ENCODE data around the gene TTC6. TPM values are rescaled to one million over a fixed set of nuclear protein-coding genes. Genes with fewer than 3 reads are reported as not detected.
"Not testable (repeated sequence)": the region's sequence is repeated elsewhere in the genome, so short reads cannot be mapped to it uniquely, and the experiment has no call there.

The TTC6 gene
- total RNA-seq, 1 donor from 2014 or later, result 0.40 TPM

- no peaks in the 10 kb centered on the region for H3K27me3 Mint-ChIP-seq (ENCODE audit: low read depth)
- H3K4me3 Mint-ChIP-seq, result no peak overlapping the region
- peaks cover 22% of the 10 kb centered on the region for H3K36me3 Mint-ChIP-seq (ENCODE audit: low read depth)
- H3K9me3 Mint-ChIP-seq, result peaks cover 17% of the 10 kb centered on the region
- TF ChIP-seq CTCF (conservative IDR thresholded peaks at IDR 0.05), result no peak
- no peak for DNase-seq (ENCODE audit: low read depth, low spot score)
- peaks cover 3% of the 10 kb centered on the region for H3K4me1 Mint-ChIP-seq
- H3K27ac Mint-ChIP-seq (ENCODE audit: unreplicated experiment), result no peak overlapping the region
Observed at GRCh38 chr14:37553935-37554550, 41.4 kb upstream of the TTC6 start.

DNA sequence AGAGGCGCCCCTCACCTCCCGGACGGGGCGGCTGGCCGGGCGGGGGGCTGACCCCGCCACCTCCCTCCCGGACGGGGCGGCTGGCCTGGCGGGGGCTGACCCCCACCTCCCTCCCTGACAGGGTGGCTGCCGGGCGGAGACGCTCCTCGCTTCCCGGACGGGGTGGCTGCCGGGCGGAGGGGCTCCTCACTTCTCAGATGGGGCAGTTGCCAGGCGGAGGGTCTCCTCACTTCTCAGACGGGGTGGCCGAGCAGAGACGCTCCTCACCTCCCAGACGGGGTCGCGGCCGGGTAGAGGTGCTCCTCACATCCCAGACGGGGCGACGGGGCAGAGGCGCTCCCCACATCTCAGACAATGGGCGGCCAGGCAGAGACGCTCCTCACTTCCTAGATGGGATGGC is 39.8 kb upstream of the TTC6 start:
- H3K4me1 Mint-ChIP-seq; H3K27ac Mint-ChIP-seq (ENCODE audit: unreplicated experiment); DNase-seq (ENCODE audit: low read depth, low spot score); H3K4me3 Mint-ChIP-seq; H3K27me3 Mint-ChIP-seq (ENCODE audit: low read depth): not testable (repeated sequence)
- Mint-ChIP-seq H3K9me3 (peaks cover 17% of the 10 kb centered on the region), H3K36me3 (ENCODE audit: low read depth) (peaks cover 22% of the 10 kb centered on the region)

GRCh38 chr14:37558740-37559139 is 36.7 kb upstream of the TTC6 start:
- H3K36me3 Mint-ChIP-seq (ENCODE audit: low read depth), result peaks cover 17% of the 10 kb centered on the region
- no peak overlapping the region for H3K4me3 Mint-ChIP-seq
- no peak for TF ChIP-seq CTCF (conservative IDR thresholded peaks at IDR 0.05)
- peaks cover 12% of the 10 kb centered on the region for H3K9me3 Mint-ChIP-seq
- H3K27me3 Mint-ChIP-seq (ENCODE audit: low read depth), result no peaks in the 10 kb centered on the region
- DNase-seq (ENCODE audit: low read depth, low spot score), result no peak
- H3K4me1 Mint-ChIP-seq, result peaks cover 8% of the 10 kb centered on the region
- no peak overlapping the region for H3K27ac Mint-ChIP-seq (ENCODE audit: unreplicated experiment)

DNA sequence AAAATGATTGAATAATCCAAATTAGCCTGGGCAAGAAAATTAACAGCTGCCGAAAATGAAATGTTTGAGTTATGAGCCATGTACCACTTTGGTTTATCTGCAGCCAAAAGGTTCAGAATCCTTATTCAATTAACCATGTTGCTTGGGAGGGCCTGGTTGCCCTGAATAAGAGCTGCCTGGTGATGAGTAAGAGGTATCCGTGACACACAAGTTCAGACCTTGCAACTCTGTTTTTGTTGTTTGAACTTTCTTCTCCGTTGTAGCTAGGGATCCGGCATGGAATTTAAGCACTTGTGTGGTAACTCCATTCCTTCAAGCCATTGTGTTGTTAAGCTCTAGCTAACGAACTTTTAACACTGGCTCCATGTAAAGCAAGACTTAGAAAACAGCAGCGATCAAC is 36.0 kb upstream of the TTC6 start:
- Mint-ChIP-seq H3K4me3 (no peak overlapping the region), H3K27ac (ENCODE audit: unreplicated experiment) (no peak overlapping the region), H3K9me3 (peaks cover 6% of the 10 kb centered on the region), H3K27me3 (ENCODE audit: low read depth) (no peaks in the 10 kb centered on the region), H3K36me3 (ENCODE audit: low read depth) (peaks cover 12% of the 10 kb centered on the region), H3K4me1 (peaks cover 8% of the 10 kb centered on the region)
- TF ChIP-seq CTCF (conservative IDR thresholded peaks at IDR 0.05), result no peak
- DNase-seq (ENCODE audit: low read depth, low spot score), result no peak

DNA sequence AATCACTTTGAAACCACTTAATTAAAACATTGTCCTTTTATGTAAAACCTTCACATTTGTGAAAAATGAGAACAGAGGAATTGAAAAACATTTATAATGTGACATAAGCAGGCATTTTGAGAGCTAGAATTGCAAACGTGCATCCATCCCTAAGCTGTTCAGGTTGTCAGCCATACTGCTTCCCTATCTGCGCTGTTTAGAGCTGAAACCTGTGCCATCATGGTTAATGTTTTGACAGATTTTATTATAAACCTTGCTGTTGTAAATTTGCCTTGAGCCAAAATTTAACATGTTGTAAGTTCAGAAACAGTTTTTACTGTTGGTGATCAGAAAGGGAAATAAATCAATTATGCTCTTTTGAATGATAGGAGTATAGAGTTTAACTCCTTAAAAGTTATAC is 32.2 kb upstream of the TTC6 start:
- peaks cover 8% of the 10 kb centered on the region for H3K4me1 Mint-ChIP-seq
- no peaks in the 10 kb centered on the region for H3K9me3 Mint-ChIP-seq
- no peak overlapping the region for H3K27ac Mint-ChIP-seq (ENCODE audit: unreplicated experiment)
- no peak for TF ChIP-seq CTCF (conservative IDR thresholded peaks at IDR 0.05)
- no peaks in the 10 kb centered on the region for H3K27me3 Mint-ChIP-seq (ENCODE audit: low read depth)
- H3K36me3 Mint-ChIP-seq (ENCODE audit: low read depth), result peaks cover 3% of the 10 kb centered on the region
- DNase-seq (ENCODE audit: low read depth, low spot score), result no peak
- H3K4me3 Mint-ChIP-seq, result no peak overlapping the region

DNA sequence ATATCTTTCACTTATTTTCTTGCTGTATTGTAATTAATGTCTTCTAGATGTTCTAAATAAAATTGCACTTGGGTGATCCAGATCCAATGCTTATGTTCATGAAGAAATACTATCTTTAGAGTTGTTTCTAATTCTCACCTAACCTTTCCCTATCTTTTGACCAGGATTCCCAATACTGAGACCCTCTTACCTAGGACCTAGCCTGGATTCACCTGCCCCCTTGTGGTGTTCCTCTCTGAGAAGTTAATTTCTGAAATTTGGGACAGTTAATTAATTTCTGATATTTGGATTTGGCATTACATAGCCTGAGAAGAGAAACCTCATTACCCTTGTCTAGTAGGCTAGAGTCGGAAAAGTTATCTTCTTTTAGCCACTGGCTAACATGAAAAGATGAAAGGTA is 29.9 kb upstream of the TTC6 start:
- H3K27ac Mint-ChIP-seq (ENCODE audit: unreplicated experiment), result no peak overlapping the region
- H3K9me3 Mint-ChIP-seq, result no peaks in the 10 kb centered on the region
- TF ChIP-seq CTCF (conservative IDR thresholded peaks at IDR 0.05), result peak; percentile 48
- H3K4me1 Mint-ChIP-seq, result no peaks in the 10 kb centered on the region
- H3K36me3 Mint-ChIP-seq (ENCODE audit: low read depth), result no peaks in the 10 kb centered on the region
- H3K27me3 Mint-ChIP-seq (ENCODE audit: low read depth), result no peaks in the 10 kb centered on the region
- H3K4me3 Mint-ChIP-seq, result no peak overlapping the region
- no peak for DNase-seq (ENCODE audit: low read depth, low spot score)
